Kidney (tissue), 14 donors: Measurements from ENCODE around the gene BARX1. TPM values are rescaled to one million over a fixed set of nuclear protein-coding genes. Genes with fewer than 3 reads are reported as not detected.
A peak's percentile ranks its signal among the peaks of the same experiment; 100 is the strongest.

Experiments
- DNase-seq, 5 donors: peaks; one replicate each; pipeline ENCODE4 v3.0.0-alpha.2; 2013 to 2020
- FAIRE-seq: peaks from 2 replicates; lab custom pipeline; 2012; peaks lifted over from hg19 to GRCh38; lab: Jason Lieb, UNC
- H3K27ac ChIP-seq, 2 donors: one replicate each; pipeline ENCODE4 v1.7.0; 2013; ENCODE audit warnings: low read depth in 2 of 2, low read length in 2 of 2, inconsistent platforms in 1 of 2
- H3K27me3 ChIP-seq: one replicate; pipeline ENCODE4 v1.7.1; 2013; ENCODE audit warnings: low read length, inconsistent platforms; ENCODE audit not compliant: control insufficient read depth, insufficient read depth
- H3K36me3 ChIP-seq, 3 donors: one replicate each; pipeline versions ENCODE4 v1.7.0 to v1.7.1; 2013; ENCODE audit warnings: low read length in 3 of 3, control low read depth in 1 of 3, inconsistent platforms in 1 of 3; ENCODE audit not compliant: insufficient read depth in 3 of 3, control insufficient read depth in 2 of 3
- H3K4me1 ChIP-seq, 3 donors: one replicate each; pipeline versions ENCODE4 v1.7.0 to v1.7.1; 2013; ENCODE audit warnings: low read length in 3 of 3, inconsistent platforms in 1 of 3, low read depth in 1 of 3; ENCODE audit not compliant: control insufficient read depth in 2 of 3, insufficient read depth in 2 of 3
- H3K4me3 ChIP-seq, 3 donors: one replicate each; pipeline versions ENCODE4 v1.7.0 to v1.8.1; 2013; ENCODE audit warnings: low read length in 3 of 3, control low read depth in 1 of 3, inconsistent platforms in 1 of 3
- H3K9ac ChIP-seq, 3 donors: one replicate each; pipeline versions ENCODE4 v1.7.0 to v1.7.1; 2013; ENCODE audit warnings: low read length in 3 of 3, control low read depth in 1 of 3, inconsistent platforms in 1 of 3
- H3K9me3 ChIP-seq, 3 donors: one replicate each; pipeline versions ENCODE4 v1.7.0 to v1.7.1; 2013; ENCODE audit warnings: low read length in 3 of 3, control low read depth in 1 of 3, inconsistent platforms in 1 of 3; ENCODE audit not compliant: control insufficient read depth in 2 of 3, insufficient read depth in 1 of 3
- intact Hi-C: fragments of 100-400 bp; cut with DNase I; formaldehyde crosslinking; loops from one replicate; pipeline ENCODE4 v1.11.1; 2022
- polyA plus RNA-seq: library from polyadenylated mRNA; stranded (reverse); fragments of 350-450 nt; fragmentation: Illumina TruSeq; extraction: RNeasy Lipid Tissue Mini Kit (QIAGEN cat#74804); gene quantifications from one replicate; pipeline ENCODE4 v1.2.3, GENCODE V29; 2014; ENCODE audit warnings: low read depth, low replicate concordance; ENCODE audit not compliant: insufficient read depth
- total RNA-seq: library from RNA; stranded (reverse); fragmentation: NEBNext Ultra II Directional; extraction: Animal tissue kit (Norgen Biotek cat#: 25700); gene quantifications from one replicate; pipeline ENCODE4 v1.2.1, GENCODE V29; 2021
- TF ChIP-seq, protein P1 (sequence below): IDR thresholded peaks from 3 replicates; pipeline ENCODE4 v1.5.1; 2012; ENCODE audit warnings: mild to moderate bottlenecking, moderate library complexity, borderline replicate concordance; ENCODE audit not compliant: insufficient read depth; ENCODE audit errors: extremely low read depth
- donor health status: control.
- donor health status: control.
- donor health status: control.
- donor health status: control.
- donor health status: control.
- donor health status: DM: yes; HTN: yes; CAD: no.
- donor health status: Normal renal cell carcinoma (clear cell type).

BARX1 gene
- total and polyA plus RNA-seq, 2 donors from 2014 or later: not detected

DNA sequence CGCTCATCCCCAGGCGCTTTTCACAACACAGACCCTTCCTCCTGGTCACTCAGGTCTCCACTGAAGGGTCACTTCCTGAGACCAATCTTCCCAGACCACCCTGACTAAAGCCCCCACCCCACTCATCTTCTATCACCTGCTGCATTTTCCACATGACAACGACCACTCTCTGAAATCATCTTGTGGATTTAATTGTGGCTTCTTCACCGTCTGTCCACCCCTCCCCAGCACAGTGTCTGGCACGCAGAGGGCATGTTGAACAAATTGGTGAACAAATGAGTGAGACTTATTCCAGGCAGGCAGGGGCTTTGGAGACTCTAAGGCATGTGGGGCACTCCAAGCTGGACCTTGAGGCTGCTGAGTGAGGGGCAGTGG, 8.8 kb downstream of the BARX1 start:
- H3K4me3 ChIP-seq: no peak overlapping the region
- H3K27ac ChIP-seq: no peak overlapping the region
- intact Hi-C loops: no loop called here
- H3K9me3 ChIP-seq: no peaks in the 10 kb centered on the region
- H3K27me3 ChIP-seq: peaks cover 73% of the 10 kb centered on the region
- FAIRE-seq (no peak), DNase-seq (no peak)
- TF ChIP-seq, protein P1, sequence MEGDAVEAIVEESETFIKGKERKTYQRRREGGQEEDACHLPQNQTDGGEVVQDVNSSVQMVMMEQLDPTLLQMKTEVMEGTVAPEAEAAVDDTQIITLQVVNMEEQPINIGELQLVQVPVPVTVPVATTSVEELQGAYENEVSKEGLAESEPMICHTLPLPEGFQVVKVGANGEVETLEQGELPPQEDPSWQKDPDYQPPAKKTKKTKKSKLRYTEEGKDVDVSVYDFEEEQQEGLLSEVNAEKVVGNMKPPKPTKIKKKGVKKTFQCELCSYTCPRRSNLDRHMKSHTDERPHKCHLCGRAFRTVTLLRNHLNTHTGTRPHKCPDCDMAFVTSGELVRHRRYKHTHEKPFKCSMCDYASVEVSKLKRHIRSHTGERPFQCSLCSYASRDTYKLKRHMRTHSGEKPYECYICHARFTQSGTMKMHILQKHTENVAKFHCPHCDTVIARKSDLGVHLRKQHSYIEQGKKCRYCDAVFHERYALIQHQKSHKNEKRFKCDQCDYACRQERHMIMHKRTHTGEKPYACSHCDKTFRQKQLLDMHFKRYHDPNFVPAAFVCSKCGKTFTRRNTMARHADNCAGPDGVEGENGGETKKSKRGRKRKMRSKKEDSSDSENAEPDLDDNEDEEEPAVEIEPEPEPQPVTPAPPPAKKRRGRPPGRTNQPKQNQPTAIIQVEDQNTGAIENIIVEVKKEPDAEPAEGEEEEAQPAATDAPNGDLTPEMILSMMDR: no peak
- no peak overlapping the region for H3K9ac ChIP-seq
- peaks cover 0 to 2% (median 0%) of the 10 kb centered on the region in 3 donors for H3K4me1 ChIP-seq
- H3K36me3 ChIP-seq: no peaks in the 10 kb centered on the region

DNA sequence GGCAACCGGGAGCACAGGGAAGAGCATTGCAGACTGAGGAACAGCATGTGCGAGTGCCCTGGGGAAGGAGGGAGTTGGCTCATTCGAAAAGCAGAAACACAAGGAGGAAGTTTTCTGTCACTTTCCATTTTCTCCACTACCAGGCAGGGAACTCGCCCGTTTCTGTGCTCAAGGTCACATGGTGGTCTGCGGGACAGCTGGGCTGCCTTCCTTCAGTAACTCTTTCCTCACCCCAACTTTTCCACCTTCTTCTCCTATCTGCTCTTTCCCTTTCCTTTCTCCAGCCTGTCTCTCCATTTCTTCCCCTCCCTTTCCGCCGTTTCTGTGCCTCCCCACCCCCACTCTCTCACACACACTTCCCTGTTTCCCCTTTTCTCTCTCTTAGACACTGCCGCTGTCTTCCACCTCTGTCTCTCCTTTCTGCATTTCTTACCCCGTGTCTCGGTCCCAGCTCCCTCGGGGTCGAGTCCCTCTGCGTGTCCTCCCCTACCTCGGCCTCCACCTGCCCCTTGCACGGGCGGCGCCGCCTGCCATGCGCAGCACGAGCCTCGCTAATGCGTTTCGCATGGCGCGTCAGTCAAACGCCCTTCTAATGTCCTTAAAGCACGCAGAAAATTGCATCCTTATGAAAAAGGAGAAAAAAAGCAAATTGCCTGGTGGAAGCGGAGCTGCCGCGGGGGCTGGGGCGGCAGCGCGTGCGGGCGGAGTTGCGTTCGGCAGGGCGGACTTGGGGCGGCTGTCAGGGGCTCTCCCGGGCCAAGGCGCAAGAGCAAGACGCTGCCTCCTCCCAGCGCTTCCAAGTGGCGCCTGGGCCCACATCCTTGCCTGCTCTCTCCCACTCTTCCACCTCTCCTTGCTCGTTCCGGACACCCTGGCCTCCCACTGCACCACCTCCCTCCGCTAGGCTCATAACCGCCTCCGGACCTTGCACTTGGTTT, 9.5 kb downstream of the BARX1 start:
- intact Hi-C loops: no loop called here
- Histone ChIP-seq H3K9ac (no peak overlapping the region), H3K27me3 (peaks cover 66% of the 10 kb centered on the region), H3K4me1 (no peaks in the 10 kb centered on the region), H3K9me3 (no peaks in the 10 kb centered on the region), H3K36me3 (no peaks in the 10 kb centered on the region), H3K4me3 (peak overlapping the region in 2 of 3 donors; percentile 19 to 39), H3K27ac (no peak overlapping the region)
- TF ChIP-seq, protein P1: no peak
- DNase-seq (peak in 3 of 5 donors; percentile 21 to 28 (median 22)), FAIRE-seq (no peak)

DNA sequence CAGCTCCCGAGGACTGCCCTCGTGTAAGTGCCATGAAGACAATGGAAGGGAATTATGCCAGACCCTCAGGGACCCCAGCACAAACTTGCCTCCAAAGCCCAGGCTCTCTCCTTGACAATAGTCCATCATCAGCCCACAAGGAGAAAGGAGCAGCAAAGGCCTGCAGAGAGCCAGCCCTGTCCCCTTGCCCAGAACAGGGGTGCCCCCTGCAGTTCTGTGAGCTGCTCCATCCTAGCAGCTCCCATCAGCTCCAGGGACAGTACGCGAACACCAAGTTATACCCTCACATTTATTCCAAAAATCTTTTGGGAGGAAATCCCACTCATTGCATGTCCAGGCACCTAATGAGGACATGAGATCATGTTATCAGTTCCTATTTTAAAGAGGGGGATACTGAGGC, 11.1 kb downstream of the BARX1 start:
- Histone ChIP-seq H3K27ac (no peak overlapping the region), H3K36me3 (no peaks in the 10 kb centered on the region), H3K9ac (no peak overlapping the region), H3K4me1 (no peaks in the 10 kb centered on the region), H3K9me3 (no peaks in the 10 kb centered on the region), H3K27me3 (peaks cover 51% of the 10 kb centered on the region), H3K4me3 (no peak overlapping the region)
- TF ChIP-seq, protein P1: no peak
- FAIRE-seq: no peak
- intact Hi-C loops: no loop called here
- DNase-seq: no peak
